GM23338 (cell line): ENCODE results near the gene TNS1. TPM values are rescaled to one million over a fixed set of nuclear protein-coding genes. Genes with fewer than 3 reads are reported as not detected.
A peak's percentile ranks its signal among the peaks of the same experiment; 100 is the strongest.

Experiments
- ATAC-seq: fragments of 200-7000 bp; cut with Tn5 transposase; 3 replicates; pipeline ENCODE4 v1.9.1; 2020
- DNase-seq: peaks from one replicate; pipeline ENCODE4 v3.0.0-alpha.2; 2015; ENCODE audit warnings: low spot score
- H2AFZ ChIP-seq: fragments of 200-600 bp; sonication (generic); 2 replicates; pipeline ENCODE4 v1.8.0; 2016; ENCODE audit warnings: antibody characterized with exemption, mild to moderate bottlenecking, moderate library complexity
- H3F3A ChIP-seq: fragments of 200-600 bp; sonication (generic); replicated peaks from 2 replicates; pipeline ENCODE4 v1.8.0; 2017; ENCODE audit warnings: antibody characterized with exemption, mixed run types, low read depth
- H3K27ac ChIP-seq: fragments of 200-600 bp; sonication (generic); 2 replicates; pipeline ENCODE4 v1.6.1; 2016; ENCODE audit warnings: low read depth
- H3K27me3 ChIP-seq: fragments of 200-600 bp; sonication (generic); 2 replicates; pipeline ENCODE4 v1.8.0; 2016; ENCODE audit warnings: mild to moderate bottlenecking, mixed run types, moderate library complexity; ENCODE audit not compliant: insufficient read depth
- H3K36me3 ChIP-seq: fragments of 200-600 bp; sonication (generic); 2 replicates; pipeline ENCODE4 v1.8.0; 2016; ENCODE audit warnings: mild to moderate bottlenecking; ENCODE audit not compliant: insufficient read depth
- H3K4me1 ChIP-seq: fragments of 200-600 bp; sonication (generic); 2 replicates; pipeline ENCODE4 v1.8.0; 2016; ENCODE audit warnings: mild to moderate bottlenecking, moderate library complexity; ENCODE audit not compliant: insufficient read depth
- H3K4me2 ChIP-seq: fragments of 200-600 bp; sonication (generic); 2 replicates; pipeline ENCODE4 v1.7.1; 2017; ENCODE audit warnings: mixed run types
- H3K4me3 ChIP-seq: fragments of 200-600 bp; sonication (generic); 2 replicates; pipeline ENCODE4 v1.6.1; 2016; ENCODE audit warnings: mixed run types
- H3K79me2 ChIP-seq: fragments of 200-600 bp; sonication (generic); replicated peaks from 2 replicates; pipeline ENCODE4 v1.8.0; 2017; ENCODE audit warnings: mild to moderate bottlenecking; ENCODE audit not compliant: insufficient read depth
- H3K9me2 ChIP-seq: fragments of 200-600 bp; sonication (generic); 2 replicates; pipeline ENCODE4 v1.8.0; 2017; ENCODE audit not compliant: insufficient read depth
- H4K20me1 ChIP-seq: fragments of 200-600 bp; sonication (generic); replicated peaks from 2 replicates; pipeline ENCODE4 v1.8.0; 2017; ENCODE audit warnings: mild to moderate bottlenecking; ENCODE audit not compliant: insufficient read depth
- H3K27ac Mint-ChIP-seq: 2 replicates; pipeline ENCODE4 v1.8.0; 2020; ENCODE audit warnings: inconsistent platforms, mild to moderate bottlenecking, moderate library complexity, mixed read lengths
- H3K27me3 Mint-ChIP-seq: 3 replicates; pipeline ENCODE4 v1.8.0; 2022; ENCODE audit warnings: low read depth, mild to moderate bottlenecking, moderate library complexity, mixed read lengths, inconsistent platforms; ENCODE audit not compliant: insufficient read depth, poor library complexity
- H3K36me3 Mint-ChIP-seq: 3 replicates; pipeline ENCODE4 v1.8.0; 2021; ENCODE audit warnings: low read depth, mild to moderate bottlenecking, inconsistent platforms, moderate library complexity, mixed read lengths
- H3K4me1 Mint-ChIP-seq: 3 replicates; pipeline ENCODE4 v1.8.0; 2020; ENCODE audit warnings: mild to moderate bottlenecking, inconsistent platforms, mixed read lengths
- H3K4me3 Mint-ChIP-seq: 3 replicates; pipeline ENCODE4 v1.8.0; 2021; ENCODE audit warnings: moderate library complexity, mild to moderate bottlenecking, inconsistent platforms, mixed read lengths
- H3K9me3 Mint-ChIP-seq: 3 replicates; pipeline ENCODE4 v1.8.0; 2020; ENCODE audit warnings: moderate library complexity, mild to moderate bottlenecking, inconsistent platforms, mixed read lengths
- CREB1 ChIP-seq: fragments of 250-450 bp; sonication (Bioruptor Pico); IDR thresholded peaks from 2 replicates; pipeline ENCODE4 v1.5.0; 2020; ENCODE audit warnings: low read depth, mild to moderate bottlenecking, moderate library complexity
- CTCF ChIP-seq, 2 experiments: fragments of 200-600 bp in 1 of 2; sonication (generic) in 1 of 2; conservative IDR thresholded peaks; 2 replicates each; pipeline versions ENCODE4 v1.5.1 to v1.6.1; 2016 to 2017; ENCODE audit warnings: antibody characterized with exemption in 2 of 2, low read depth in 2 of 2, mild to moderate bottlenecking in 2 of 2, moderate library complexity in 1 of 2
- EZH2 ChIP-seq: fragments of 200-600 bp; sonication (generic); IDR thresholded peaks from one replicate; pipeline ENCODE4 v1.8.0; 2017; ENCODE audit warnings: antibody characterized with exemption, mild to moderate bottlenecking, low read depth; ENCODE audit not compliant: unreplicated experiment
- JUNB ChIP-seq: IDR thresholded peaks from one replicate; pipeline ENCODE4 v1.6.1; 2016; ENCODE audit warnings: antibody characterized with exemption; ENCODE audit not compliant: unreplicated experiment
- ZNF331 ChIP-seq: fragments of 250-450 bp; sonication (Bioruptor Pico); IDR thresholded peaks from 2 replicates; pipeline ENCODE4 v1.5.0; 2020; ENCODE audit warnings: low read depth, mild to moderate bottlenecking, moderate library complexity
- ZNF462 ChIP-seq: fragments of 250-450 bp; sonication (Bioruptor Pico); IDR thresholded peaks from 2 replicates; pipeline ENCODE4 v1.5.0; 2020; ENCODE audit warnings: mild to moderate bottlenecking, moderate library complexity
- polyA plus RNA-seq: library from polyadenylated mRNA; unstranded; fragments of >200 nt; fragmentation: Nextera tagmentation; extraction: Ambion mirVana; gene quantifications from 2 replicates; pipeline ENCODE4 v1.2.1, GENCODE V29; 2016
- total RNA-seq: library from RNA; depleted of rRNA; stranded (reverse); fragments of >200 nt; shearing (Covaris generic); gene quantifications from 2 replicates; pipeline ENCODE4 v1.2.3, GENCODE V29; 2014

The TNS1 gene
- total and polyA plus RNA-seq, 2 experiments from 2014 or later = 2.0 to 7.4 TPM

GRCh38 chr2:217988014-217988839, 14.6 kb downstream of the TNS1 start:
- TF ChIP-seq JUNB (no peak), CREB1 (CRISPR knock-in tag) (0 out of 2 replicates have a peak, but pooled peaks have one; percentile 3), EZH2 (no peak), ZNF331 (CRISPR knock-in tag) (0 out of 2 replicates have a peak, but pooled peaks have one; percentile 25), ZNF462 (CRISPR knock-in tag) (peak; percentile 44; the same call in 1 of the 2 replicates), CTCF (conservative IDR thresholded peaks at IDR 0.05; ENCODE audit: low read depth in 2 of 2) (peak; percentile 89 to 95)
- Histone ChIP-seq H3K9me2 (no peaks in the 10 kb centered on the region), H3K4me1 (0 out of 2 replicates have a peak, but pooled peaks cover 3% of the 10 kb centered on the region), H3K27ac (peak overlapping the region; percentile 63; the same call in 1 of the 2 replicates), H3K27me3 (no peaks in the 10 kb centered on the region), H3F3A (no peaks in the 10 kb centered on the region), H3K4me3 (peak overlapping the region; percentile 45), H3K4me2 (peak overlapping the region; percentile 84), H3K79me2 (no peaks in the 10 kb centered on the region), H2AFZ (peak overlapping the region; percentile 49; the same call in 1 of the 2 replicates), H4K20me1 (no peaks in the 10 kb centered on the region; the same call in 1 of the 2 replicates), H3K36me3 (no peaks in the 10 kb centered on the region)
- Mint-ChIP-seq H3K36me3 (no peaks in the 10 kb centered on the region; the same call in 2 of the 3 replicates), H3K27me3 (peaks cover 15% of the 10 kb centered on the region), H3K4me1 (peaks cover 19% of the 10 kb centered on the region), H3K4me3 (peak overlapping the region; percentile 65), H3K27ac (peak overlapping the region; percentile 96), H3K9me3 (no peaks in the 10 kb centered on the region)
- ATAC-seq = peak; percentile 96
- peak; percentile 95 for DNase-seq
